AG09319 (cell line): ENCODE data around the gene GRID1.

Source experiments
- DNase-seq: peaks from one replicate; pipeline ENCODE4 v3.0.0-alpha.2; 2010; ENCODE audit warnings: low read depth; ENCODE audit errors: extremely low read depth
- TF ChIP-seq, protein P1 (sequence below): IDR thresholded peaks from 2 replicates; pipeline ENCODE4 v1.5.1; 2011; ENCODE audit warnings: low read depth, mild to moderate bottlenecking, inconsistent platforms, low read length, moderate library complexity

The GRID1 gene

DNA sequence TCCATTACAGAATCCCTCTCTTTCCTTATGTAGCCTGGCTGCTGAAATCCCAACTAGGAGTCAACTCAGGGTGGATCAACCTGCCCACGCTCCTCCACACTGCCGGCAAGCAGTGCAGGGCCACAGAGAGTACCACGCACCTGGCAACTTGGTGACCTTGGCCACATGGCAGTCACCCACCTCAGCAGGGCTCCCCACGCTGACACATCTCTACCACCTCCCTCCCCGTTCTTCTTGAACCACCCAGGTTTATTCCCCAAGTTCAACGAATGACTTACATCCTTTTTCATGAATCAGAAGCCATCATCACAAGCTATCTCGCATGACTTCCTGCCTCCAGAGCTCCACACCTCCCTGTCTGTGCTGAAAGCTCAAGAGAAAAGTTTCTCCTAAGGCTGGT, 153.4 kb downstream of the GRID1 start:
- TF ChIP-seq, protein P1, sequence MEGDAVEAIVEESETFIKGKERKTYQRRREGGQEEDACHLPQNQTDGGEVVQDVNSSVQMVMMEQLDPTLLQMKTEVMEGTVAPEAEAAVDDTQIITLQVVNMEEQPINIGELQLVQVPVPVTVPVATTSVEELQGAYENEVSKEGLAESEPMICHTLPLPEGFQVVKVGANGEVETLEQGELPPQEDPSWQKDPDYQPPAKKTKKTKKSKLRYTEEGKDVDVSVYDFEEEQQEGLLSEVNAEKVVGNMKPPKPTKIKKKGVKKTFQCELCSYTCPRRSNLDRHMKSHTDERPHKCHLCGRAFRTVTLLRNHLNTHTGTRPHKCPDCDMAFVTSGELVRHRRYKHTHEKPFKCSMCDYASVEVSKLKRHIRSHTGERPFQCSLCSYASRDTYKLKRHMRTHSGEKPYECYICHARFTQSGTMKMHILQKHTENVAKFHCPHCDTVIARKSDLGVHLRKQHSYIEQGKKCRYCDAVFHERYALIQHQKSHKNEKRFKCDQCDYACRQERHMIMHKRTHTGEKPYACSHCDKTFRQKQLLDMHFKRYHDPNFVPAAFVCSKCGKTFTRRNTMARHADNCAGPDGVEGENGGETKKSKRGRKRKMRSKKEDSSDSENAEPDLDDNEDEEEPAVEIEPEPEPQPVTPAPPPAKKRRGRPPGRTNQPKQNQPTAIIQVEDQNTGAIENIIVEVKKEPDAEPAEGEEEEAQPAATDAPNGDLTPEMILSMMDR: no peak
- DNase-seq: no peak

DNA sequence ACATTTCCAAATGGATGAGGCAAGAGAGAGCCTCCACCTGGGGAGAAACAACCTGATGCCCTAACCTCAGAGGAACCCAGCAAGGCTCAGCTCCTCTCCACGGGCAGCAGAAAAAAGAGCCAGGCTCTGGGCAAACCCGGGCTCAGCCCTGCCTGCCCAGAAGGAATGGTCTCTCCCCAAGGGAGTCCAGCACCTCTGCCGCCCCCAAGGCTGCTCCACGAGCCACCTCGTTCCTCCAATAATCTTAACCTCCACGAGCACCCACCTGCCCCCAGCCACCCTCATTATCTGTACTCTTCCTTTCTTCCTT, 154.2 kb downstream of the GRID1 start:
- TF ChIP-seq, protein P1: no peak
- DNase-seq: no peak

DNA sequence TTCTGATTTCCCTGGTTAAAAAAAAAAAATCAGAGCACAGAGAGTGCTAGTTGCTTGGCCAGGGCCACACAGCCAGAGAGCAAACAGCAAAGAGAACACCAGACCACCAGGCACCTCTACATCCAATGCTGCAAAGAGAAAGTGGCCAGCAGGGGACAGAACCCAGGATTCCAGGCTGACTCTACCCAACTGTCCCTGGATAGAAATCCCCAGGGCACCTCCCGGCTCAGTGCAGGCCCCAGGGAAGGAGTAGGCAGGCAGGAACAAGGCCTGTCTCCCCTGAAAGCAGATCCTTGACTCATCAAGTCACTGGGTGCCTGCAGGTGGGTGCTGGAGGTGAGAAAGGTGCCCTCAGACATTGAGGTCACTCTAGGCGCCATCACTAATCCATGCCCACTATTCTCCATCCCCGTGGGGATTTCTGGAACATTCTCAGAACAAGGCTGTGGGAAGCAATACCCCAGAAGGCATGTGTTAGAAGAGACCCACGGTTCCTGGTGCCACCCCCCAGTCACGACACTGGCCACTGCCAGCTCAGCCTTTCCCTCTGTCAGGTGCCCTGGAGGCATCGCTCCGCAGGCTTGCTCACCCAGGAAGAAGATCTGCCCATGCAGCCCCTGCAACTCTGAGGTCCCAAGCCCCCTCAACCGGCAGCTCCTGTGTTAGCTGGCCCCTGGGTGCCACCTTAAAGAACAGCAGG, 154.8 kb downstream of the GRID1 start:
- TF ChIP-seq, protein P1: no peak
- no peak for DNase-seq

DNA sequence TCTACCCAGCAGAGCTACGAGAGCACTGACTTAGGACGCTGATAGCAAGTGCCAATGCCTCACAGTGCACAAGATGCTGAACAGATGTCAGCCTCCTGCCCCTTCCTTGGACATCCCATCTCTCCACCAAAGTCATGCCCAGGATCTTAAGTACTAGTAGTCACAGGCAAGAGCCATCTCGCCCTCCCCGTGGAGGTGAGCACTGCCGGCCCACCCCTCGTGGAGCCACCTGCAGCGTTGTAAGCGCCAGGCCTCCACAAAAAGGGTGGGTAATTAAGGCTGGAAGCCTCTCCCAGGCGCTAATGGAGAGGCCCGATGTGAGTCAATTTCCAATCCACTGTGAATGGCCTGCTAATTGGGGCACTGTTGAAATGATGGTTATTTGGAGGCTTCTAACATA, 156.2 kb downstream of the GRID1 start:
- TF ChIP-seq, protein P1: no peak
- DNase-seq: no peak

DNA sequence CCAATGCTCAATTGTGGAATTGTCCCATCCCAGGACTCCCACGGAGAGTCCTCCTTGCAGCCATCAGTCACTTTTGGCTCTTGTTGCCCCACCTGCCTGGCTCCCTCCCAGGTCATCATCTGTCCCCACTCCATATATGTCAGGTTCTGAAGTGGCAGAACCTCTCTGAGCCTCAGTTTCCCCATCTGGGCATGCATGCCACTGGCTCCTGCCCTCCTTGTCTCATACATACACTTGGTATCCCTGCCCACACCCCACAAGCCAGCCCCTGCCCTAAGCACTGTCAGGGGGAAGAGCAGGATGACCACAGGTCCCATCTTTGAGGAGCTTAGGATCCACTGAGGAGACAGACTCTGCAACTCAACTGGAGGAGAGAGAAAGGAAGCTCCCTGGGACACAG, 156.9 kb downstream of the GRID1 start:
- no peak for DNase-seq
- TF ChIP-seq, protein P1: no peak

DNA sequence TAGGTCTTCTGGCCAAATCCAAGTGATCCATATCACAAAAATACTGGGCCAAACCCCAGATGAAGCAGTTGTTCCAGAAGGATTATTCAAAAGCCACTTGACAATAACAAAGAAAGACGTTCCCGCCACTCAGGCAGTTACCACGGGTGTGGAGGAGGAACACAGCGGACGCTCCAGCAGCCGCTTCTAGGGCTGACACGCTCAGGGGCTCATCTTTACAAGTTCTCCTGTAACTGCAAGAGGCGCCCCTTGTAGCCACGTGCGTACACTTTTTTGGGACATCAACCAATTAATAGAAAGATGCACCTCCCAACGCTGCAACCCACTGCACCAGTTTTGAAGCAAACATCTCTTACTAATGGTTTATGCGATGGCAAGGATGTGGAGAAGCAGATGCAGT, 159.4 kb downstream of the GRID1 start:
- TF ChIP-seq, protein P1: no peak
- DNase-seq: no peak

DNA sequence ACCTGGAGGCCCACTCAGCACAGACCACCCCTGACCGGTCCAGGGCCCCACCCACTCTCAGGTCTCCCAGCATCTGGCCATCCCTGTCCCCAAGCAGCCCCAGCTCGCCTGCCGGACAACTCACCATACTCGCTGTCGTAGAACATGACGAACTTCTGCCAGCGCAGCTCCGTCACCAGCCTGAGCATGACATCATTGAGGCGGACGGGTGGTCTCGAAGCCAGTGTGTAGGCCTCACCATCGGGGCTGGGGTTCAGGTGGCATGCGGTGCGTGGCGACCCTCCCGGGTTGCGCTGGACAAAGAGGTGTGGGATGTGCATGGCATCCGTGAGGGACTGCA, 160.4 kb downstream of the GRID1 start:
- TF ChIP-seq, protein P1: no peak
- no peak for DNase-seq
